Measurements from ENCODE around the gene RGS9.
"Not testable (repeated sequence)": the region's sequence is repeated elsewhere in the genome, so short reads cannot be mapped to it uniquely, and the experiment has no call there.

The RGS9 gene

DNA sequence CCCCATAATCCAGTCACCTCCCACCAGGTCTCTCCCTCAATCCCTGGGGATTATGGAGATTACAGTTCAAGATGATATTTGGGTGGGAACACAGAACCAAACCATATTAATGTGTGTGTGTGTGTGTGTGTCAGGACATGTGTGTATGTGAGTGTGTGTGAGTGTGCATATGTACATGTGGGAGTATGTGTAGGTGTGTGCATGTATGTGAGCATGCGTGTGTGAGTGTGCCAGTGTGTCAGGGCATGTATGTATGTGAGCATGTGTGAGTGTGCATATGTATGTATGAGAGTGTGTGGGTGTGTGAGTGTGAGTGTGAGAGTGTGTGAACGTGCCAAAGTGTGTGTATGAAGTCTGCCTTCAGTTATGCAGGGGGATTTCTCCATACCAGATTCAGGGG lies 37.8 kb downstream of the RGS9 start:
- DNase-seq (ENCODE audit: low spot score in 2 of 2) = no peak
- H3K36me3 Mint-ChIP-seq = peaks cover 2% of the 10 kb centered on the region
- no peak for ATAC-seq (ENCODE audit: low read depth)
- no peak overlapping the region for H3K4me3 Mint-ChIP-seq
- peaks cover 10% of the 10 kb centered on the region for H3K27me3 Mint-ChIP-seq
- peaks cover 25% of the 10 kb centered on the region for H3K4me1 Mint-ChIP-seq
- H3K9me3 Mint-ChIP-seq = peaks cover 8% of the 10 kb centered on the region
- no peak overlapping the region for H3K27ac Mint-ChIP-seq

DNA sequence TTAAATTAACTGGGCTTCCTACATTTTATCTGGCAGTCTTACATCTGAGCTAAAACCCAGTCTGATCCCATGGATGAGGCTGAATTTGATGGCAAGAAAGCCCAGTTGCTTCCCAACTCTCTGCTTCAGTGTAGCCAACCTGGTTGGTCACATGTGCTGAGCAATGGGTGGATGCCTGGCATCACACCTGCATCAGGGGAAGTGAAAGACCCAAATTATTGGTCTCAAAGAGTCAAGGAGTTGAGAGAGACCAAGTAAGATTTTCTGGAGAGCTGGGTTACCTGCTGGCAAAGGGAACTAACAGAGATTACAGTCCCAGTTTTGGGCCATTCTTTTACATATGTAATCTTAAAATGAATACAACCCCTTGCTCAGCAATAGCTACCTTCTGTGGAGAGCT lies 38.8 kb downstream of the RGS9 start:
- H3K27me3 Mint-ChIP-seq = peaks cover 10% of the 10 kb centered on the region
- no peak overlapping the region for H3K27ac Mint-ChIP-seq
- no peak for DNase-seq (ENCODE audit: low spot score in 2 of 2)
- ATAC-seq (ENCODE audit: low read depth) = peak; percentile 49
- no peak overlapping the region for H3K4me3 Mint-ChIP-seq
- H3K36me3 Mint-ChIP-seq = peaks cover 2% of the 10 kb centered on the region
- peaks cover 8% of the 10 kb centered on the region for H3K9me3 Mint-ChIP-seq
- H3K4me1 Mint-ChIP-seq = peaks cover 28% of the 10 kb centered on the region

GRCh38 chr17:65176646-65177409 lies 39.7 kb downstream of the RGS9 start:
- peaks cover 10% of the 10 kb centered on the region for H3K27me3 Mint-ChIP-seq
- peaks cover 35% of the 10 kb centered on the region for H3K4me1 Mint-ChIP-seq
- ATAC-seq (ENCODE audit: low read depth) (no peak), DNase-seq (ENCODE audit: low spot score in 2 of 2) (no peak)
- H3K4me3 Mint-ChIP-seq = no peak overlapping the region
- H3K27ac Mint-ChIP-seq = no peak overlapping the region
- peaks cover 2% of the 10 kb centered on the region for H3K36me3 Mint-ChIP-seq
- peaks cover 8% of the 10 kb centered on the region for H3K9me3 Mint-ChIP-seq

DNA sequence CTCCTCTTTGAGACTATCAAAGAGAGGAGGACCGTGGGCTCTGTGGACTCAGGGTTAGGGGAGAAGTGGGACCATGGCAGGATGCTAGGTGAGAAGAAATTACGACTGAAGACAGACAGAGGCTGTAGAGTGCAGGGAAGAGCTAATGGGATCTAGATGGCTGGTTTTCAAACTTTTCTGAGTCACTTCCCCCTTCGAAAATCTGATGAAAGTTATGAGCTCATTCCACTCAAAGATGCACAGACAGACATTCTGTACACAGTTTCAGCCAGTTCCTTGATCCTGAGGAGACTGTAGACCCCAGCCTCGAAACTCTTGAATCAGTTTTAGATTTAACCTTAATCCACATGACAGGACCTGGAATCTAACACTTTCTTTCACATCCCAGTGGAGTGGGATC lies 40.7 kb downstream of the RGS9 start:
- Mint-ChIP-seq H3K9me3 (peaks cover 8% of the 10 kb centered on the region), H3K27ac (peak overlapping the region; percentile 6), H3K4me3 (no peak overlapping the region), H3K36me3 (peaks cover 2% of the 10 kb centered on the region), H3K4me1 (peaks cover 46% of the 10 kb centered on the region), H3K27me3 (peaks cover 10% of the 10 kb centered on the region)
- DNase-seq (ENCODE audit: low spot score in 2 of 2) (no peak), ATAC-seq (ENCODE audit: low read depth) (no peak)

DNA sequence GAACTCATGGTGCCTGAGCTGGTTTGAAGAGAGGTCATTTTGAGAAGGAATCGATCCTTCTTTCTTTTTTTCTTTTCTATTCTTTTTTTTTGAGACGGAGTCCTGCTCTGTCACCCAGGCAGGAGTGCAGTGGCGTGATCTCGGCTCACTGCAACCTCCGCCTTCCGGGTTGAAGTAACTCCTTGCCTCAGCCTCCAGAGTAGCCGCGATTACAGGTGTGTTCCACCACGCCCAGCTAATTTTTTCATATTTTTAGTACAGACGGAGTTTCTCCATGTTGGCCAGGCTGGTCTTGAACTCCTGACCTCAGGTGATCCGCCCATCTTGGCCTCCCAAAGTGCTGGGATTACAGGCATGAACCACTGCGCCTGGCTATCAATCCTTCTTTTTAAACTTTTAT lies 43.1 kb downstream of the RGS9 start:
- not testable (repeated sequence) for DNase-seq (ENCODE audit: low spot score in 2 of 2); H3K36me3 Mint-ChIP-seq; H3K9me3 Mint-ChIP-seq; ATAC-seq (ENCODE audit: low read depth)
- Mint-ChIP-seq H3K4me1 (peaks cover 45% of the 10 kb centered on the region), H3K27ac (peak overlapping the region; percentile 29), H3K27me3 (peaks cover 15% of the 10 kb centered on the region), H3K4me3 (peak overlapping the region; percentile 6)

GRCh38 chr17:65180752-65181236 lies 43.6 kb downstream of the RGS9 start:
- not testable (repeated sequence) for H3K9me3 Mint-ChIP-seq; H3K27ac Mint-ChIP-seq; ATAC-seq (ENCODE audit: low read depth)

GRCh38 chr17:65181237-65182061 lies 44.3 kb downstream of the RGS9 start:
- no peak for DNase-seq (ENCODE audit: low spot score in 2 of 2)
- Mint-ChIP-seq H3K9me3 (peaks cover 8% of the 10 kb centered on the region), H3K36me3 (peaks cover 2% of the 10 kb centered on the region), H3K4me1 (peaks cover 43% of the 10 kb centered on the region), H3K27ac (no peak overlapping the region), H3K27me3 (peaks cover 15% of the 10 kb centered on the region), H3K4me3 (no peak overlapping the region)
- peak; percentile 35 for ATAC-seq (ENCODE audit: low read depth)

More at GRCh38 chr17:65180752-65181236, 43.6 kb downstream of the RGS9 start:
- Mint-ChIP-seq H3K4me1 (peaks cover 45% of the 10 kb centered on the region), H3K27me3 (peaks cover 15% of the 10 kb centered on the region)
- not testable (repeated sequence) for DNase-seq (ENCODE audit: low spot score in 2 of 2); H3K36me3 Mint-ChIP-seq; H3K4me3 Mint-ChIP-seq

- Mint-ChIP-seq H3K36me3 (peaks cover 2% of the 10 kb centered on the region), H3K4me1 (peaks cover 35% of the 10 kb centered on the region), H3K9me3 (peaks cover 2% of the 10 kb centered on the region), H3K4me3 (peak overlapping the region; percentile 14), H3K27me3 (peaks cover 8% of the 10 kb centered on the region), H3K27ac (peak overlapping the region; percentile 21)
- DNase-seq (ENCODE audit: low spot score in 2 of 2) (no peak), ATAC-seq (ENCODE audit: low read depth) (peak; percentile 17)
Observed at GRCh38 chr17:65182233-65182632, 45.1 kb downstream of the RGS9 start.

- no peak overlapping the region for H3K4me3 Mint-ChIP-seq
- no peaks in the 10 kb centered on the region for H3K36me3 Mint-ChIP-seq
- no peak for ATAC-seq (ENCODE audit: low read depth)
- no peak overlapping the region for H3K27ac Mint-ChIP-seq
- peaks cover 33% of the 10 kb centered on the region for H3K4me1 Mint-ChIP-seq
- no peaks in the 10 kb centered on the region for H3K9me3 Mint-ChIP-seq
- peaks cover 6% of the 10 kb centered on the region for H3K27me3 Mint-ChIP-seq
- no peak for DNase-seq (ENCODE audit: low spot score in 2 of 2)
Observed at GRCh38 chr17:65183736-65184135, 46.6 kb downstream of the RGS9 start.

- DNase-seq (ENCODE audit: low spot score in 2 of 2) = no peak
Observed at GRCh38 chr17:65184235-65184959, 47.2 kb downstream of the RGS9 start.

GRCh38 chr17:65185062-65185461 lies 47.9 kb downstream of the RGS9 start:
- ATAC-seq (ENCODE audit: low read depth) (no peak), DNase-seq (ENCODE audit: low spot score in 2 of 2) (no peak)
- Mint-ChIP-seq H3K4me3 (no peak overlapping the region), H3K4me1 (peaks cover 24% of the 10 kb centered on the region), H3K36me3 (no peaks in the 10 kb centered on the region), H3K27me3 (peaks cover 7% of the 10 kb centered on the region), H3K9me3 (no peaks in the 10 kb centered on the region), H3K27ac (no peak overlapping the region)

More at GRCh38 chr17:65184235-65184959, 47.2 kb downstream of the RGS9 start:
- peaks cover 6% of the 10 kb centered on the region for H3K27me3 Mint-ChIP-seq
- peaks cover 31% of the 10 kb centered on the region for H3K4me1 Mint-ChIP-seq
- H3K4me3 Mint-ChIP-seq = no peak overlapping the region
- ATAC-seq (ENCODE audit: low read depth) = no peak
- no peaks in the 10 kb centered on the region for H3K36me3 Mint-ChIP-seq
- H3K9me3 Mint-ChIP-seq = no peaks in the 10 kb centered on the region
- H3K27ac Mint-ChIP-seq = no peak overlapping the region

DNA sequence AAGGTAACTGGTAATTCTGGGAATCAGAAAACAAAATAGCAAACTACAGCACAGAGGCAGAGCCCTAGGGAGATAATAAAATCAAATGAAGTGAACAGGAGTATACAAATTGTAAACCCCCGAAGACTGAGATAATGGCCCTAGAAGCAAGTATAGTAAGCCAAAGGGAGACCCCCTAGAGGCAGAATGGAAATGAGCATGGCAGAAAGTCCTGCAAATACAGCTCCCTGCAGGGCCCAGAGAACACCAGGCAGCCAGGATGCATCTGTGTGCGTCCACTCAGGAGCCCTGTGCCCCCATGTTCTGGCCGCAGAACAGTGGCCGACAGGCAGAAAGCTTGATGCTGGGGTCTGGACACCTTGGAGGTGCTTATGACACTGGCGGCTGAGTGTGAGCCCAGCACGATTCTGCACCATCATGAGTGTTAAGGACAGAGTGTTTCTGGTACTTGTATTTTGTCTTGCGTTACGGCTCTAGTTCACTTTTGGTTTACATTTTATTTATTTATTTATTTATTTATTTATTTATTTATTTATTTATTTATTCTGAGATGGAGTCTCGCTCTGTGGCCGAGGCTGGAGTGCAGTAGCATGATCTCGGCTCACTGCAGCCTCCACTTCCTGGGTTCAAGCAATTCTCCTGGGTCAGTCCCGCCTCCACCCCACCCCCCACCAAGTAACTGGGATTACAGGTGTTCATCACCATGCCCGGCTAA lies 48.7 kb downstream of the RGS9 start:
- H3K27ac Mint-ChIP-seq = no peak overlapping the region
- no peak overlapping the region for H3K4me3 Mint-ChIP-seq
- H3K27me3 Mint-ChIP-seq = peaks cover 7% of the 10 kb centered on the region
- DNase-seq (ENCODE audit: low spot score in 2 of 2) (no peak), ATAC-seq (ENCODE audit: low read depth) (no peak)
- H3K9me3 Mint-ChIP-seq = no peaks in the 10 kb centered on the region
- H3K36me3 Mint-ChIP-seq = no peaks in the 10 kb centered on the region
- peaks cover 24% of the 10 kb centered on the region for H3K4me1 Mint-ChIP-seq

DNA sequence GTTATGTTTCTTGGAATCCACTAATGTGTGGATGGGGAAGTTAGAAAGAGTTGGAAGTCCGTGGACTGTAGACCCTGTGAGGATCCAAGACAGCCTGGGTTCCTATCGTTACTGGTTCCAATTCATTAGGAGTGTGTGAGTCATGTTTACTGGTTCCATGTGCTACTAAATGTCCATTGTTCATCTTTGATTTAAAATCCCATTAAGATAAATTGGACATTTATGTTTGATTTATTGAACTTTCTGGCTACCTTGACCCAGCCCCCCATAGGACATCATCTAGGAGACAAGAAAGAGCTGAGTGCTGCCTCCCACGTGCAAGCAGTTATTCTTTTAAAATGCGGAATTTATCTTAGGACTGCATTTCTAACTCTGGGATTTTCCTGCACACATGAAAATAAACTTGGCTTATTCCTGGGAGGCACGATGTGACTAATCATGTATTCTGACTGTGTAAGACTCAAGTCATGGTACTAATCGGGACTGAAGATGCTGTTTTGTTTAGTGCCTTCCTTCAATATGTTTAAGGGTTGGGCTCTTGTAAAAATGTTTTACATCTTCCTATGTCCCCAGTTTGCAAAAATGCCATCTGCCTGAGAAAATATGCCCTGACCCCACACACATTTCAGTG lies 53.4 kb downstream of the RGS9 start:
- Mint-ChIP-seq H3K9me3 (no peaks in the 10 kb centered on the region), H3K4me1 (no peaks in the 10 kb centered on the region), H3K27ac (no peak overlapping the region), H3K36me3 (no peaks in the 10 kb centered on the region), H3K4me3 (no peak overlapping the region), H3K27me3 (peaks cover 1% of the 10 kb centered on the region)
- DNase-seq (ENCODE audit: low spot score in 2 of 2) (no peak), ATAC-seq (ENCODE audit: low read depth) (no peak)
